ENCODE results near the gene ACAP3.
"Not testable (repeated sequence)": the region's sequence is repeated elsewhere in the genome, so short reads cannot be mapped to it uniquely, and the experiment has no call there.

The ACAP3 gene

GRCh38 chr1:1322418-1322817 is 14.7 kb upstream of the ACAP3 start:
- TF ChIP-seq CTCF (IDR thresholded peaks at IDR 0.05; ENCODE audit: extremely low read depth, missing control alignments) = no peak
- DNase-seq (ENCODE audit: low spot score) = no peak

- TF ChIP-seq CTCF (IDR thresholded peaks at IDR 0.05; ENCODE audit: extremely low read depth, missing control alignments) = no peak
- no peak for DNase-seq (ENCODE audit: low spot score)
Measured at GRCh38 chr1:1321477-1321876, 13.7 kb upstream of the ACAP3 start.

- TF ChIP-seq CTCF (IDR thresholded peaks at IDR 0.05; ENCODE audit: extremely low read depth, missing control alignments) = no peak
- no peak for DNase-seq (ENCODE audit: low spot score)
Measured at GRCh38 chr1:1320666-1321448, 13.1 kb upstream of the ACAP3 start.

- no peak for DNase-seq (ENCODE audit: low spot score)
- TF ChIP-seq CTCF (IDR thresholded peaks at IDR 0.05; ENCODE audit: extremely low read depth, missing control alignments) = no peak
Measured at GRCh38 chr1:1319646-1319941, 11.9 kb upstream of the ACAP3 start.

- no peak for TF ChIP-seq CTCF (IDR thresholded peaks at IDR 0.05; ENCODE audit: extremely low read depth, missing control alignments)
- no peak for DNase-seq (ENCODE audit: low spot score)
Measured at GRCh38 chr1:1318777-1319645, 11.3 kb upstream of the ACAP3 start.

GRCh38 chr1:1318131-1318652 is 10.5 kb upstream of the ACAP3 start:
- DNase-seq (ENCODE audit: low spot score) = no peak
- TF ChIP-seq CTCF (IDR thresholded peaks at IDR 0.05; ENCODE audit: extremely low read depth, missing control alignments) = no peak

GRCh38 chr1:1317420-1317819 is 9.7 kb upstream of the ACAP3 start:
- TF ChIP-seq CTCF (IDR thresholded peaks at IDR 0.05; ENCODE audit: extremely low read depth, missing control alignments) = no peak
- no peak for DNase-seq (ENCODE audit: low spot score)

GRCh38 chr1:1316199-1316598 is 8.5 kb upstream of the ACAP3 start:
- not testable (repeated sequence) for DNase-seq (ENCODE audit: low spot score)

Data from GM20000 (cell line).